SK-N-SH (cell line): ENCODE results near the gene COL17A1. TPM values are rescaled to one million over a fixed set of nuclear protein-coding genes. Genes with fewer than 3 reads are reported as not detected.

Experiments
- CTCF ChIA-PET: fragments of 300-600, 350-600 bp; formaldehyde crosslinking; extraction: SDS; loops from one replicate; lab custom pipeline; 2021; lab: Yijun Ruan, JAX
- POLR2A ChIA-PET: fragments of 350-600 bp; sonication (Branson Sonifier 250); formaldehyde crosslinking; extraction: SDS; loops from one replicate; lab custom pipeline; 2020; ENCODE audit warnings: antibody characterized with exemption, inconsistent platforms; lab: Yijun Ruan, JAX
- DNase-seq: peaks from one replicate; pipeline ENCODE4 v3.0.0; 2012
- H2AFZ ChIP-seq: fragments of 200-600 bp; sonication (generic); 2 replicates; pipeline ENCODE4 v1.8.1; 2016; ENCODE audit warnings: antibody characterized with exemption, mild to moderate bottlenecking, low read depth
- H3F3A ChIP-seq: fragments of 200-600 bp; sonication (generic); replicated peaks from 2 replicates; pipeline ENCODE3; 2016; ENCODE audit warnings: antibody characterized with exemption, mild to moderate bottlenecking; ENCODE audit not compliant: insufficient read depth
- H3K27ac ChIP-seq, 2 experiments: fragments of 200-500 bp in 1 of 2; fragments of 200-600 bp in 1 of 2; sonication (Bioruptor generic) in 1 of 2; sonication (generic), shearing (Covaris generic) in 1 of 2; 2 replicates each; pipeline versions ENCODE4 v1.5.1 to v1.6.1; 2014 to 2016; ENCODE audit warnings: low read depth in 2 of 2, inconsistent platforms in 1 of 2, low read length in 1 of 2, mild to moderate bottlenecking in 1 of 2, mixed read lengths in 1 of 2
- H3K27me3 ChIP-seq: fragments of 200-600 bp; sonication (generic), shearing (Covaris generic); 2 replicates; pipeline ENCODE4 v1.6.1; 2016; ENCODE audit warnings: mixed run types; ENCODE audit not compliant: insufficient read depth
- H3K36me3 ChIP-seq, 2 experiments: fragments of 200-500 bp in 1 of 2; fragments of 200-600 bp in 1 of 2; sonication (Bioruptor generic) in 1 of 2; sonication (generic) in 1 of 2; replicated peaks in 1 of 2; 2 replicates each; pipeline versions ENCODE3 to v1.5.1; 2014 to 2016; ENCODE audit warnings: low read length in 1 of 2, mild to moderate bottlenecking in 1 of 2; ENCODE audit not compliant: insufficient read depth in 2 of 2, control insufficient read depth in 1 of 2
- H3K4me1 ChIP-seq, 2 experiments: fragments of 200-500 bp in 1 of 2; fragments of 200-600 bp in 1 of 2; sonication (Bioruptor generic) in 1 of 2; sonication (generic), shearing (Covaris generic) in 1 of 2; 2 replicates each; pipeline versions ENCODE4 v1.5.1 to v1.6.1; 2014 to 2016; ENCODE audit warnings: low read depth in 1 of 2, low read length in 1 of 2, mixed run types in 1 of 2; ENCODE audit not compliant: insufficient read depth in 2 of 2, control insufficient read depth in 1 of 2
- H3K4me2 ChIP-seq: fragments of 200-600 bp; sonication (generic), shearing (Covaris generic); 2 replicates; pipeline ENCODE4 v1.6.1; 2017; ENCODE audit warnings: mixed run types
- H3K4me3 ChIP-seq, 2 experiments: fragments of 200-500 bp in 1 of 2; fragments of 200-600 bp in 1 of 2; sonication (Bioruptor generic) in 1 of 2; sonication (generic), shearing (Covaris generic) in 1 of 2; 2 replicates each; pipeline versions ENCODE4 v1.5.1 to v1.8.1; 2014 to 2016; ENCODE audit warnings: low read depth in 2 of 2, inconsistent platforms in 1 of 2, low read length in 1 of 2, mild to moderate bottlenecking in 1 of 2, mixed read lengths in 1 of 2, moderate library complexity in 1 of 2
- H3K79me2 ChIP-seq: fragments of 200-600 bp; sonication (generic); 2 replicates; pipeline ENCODE4 v1.8.1; 2017; ENCODE audit warnings: mild to moderate bottlenecking; ENCODE audit not compliant: insufficient read depth
- H3K9ac ChIP-seq: fragments of 200-600 bp; sonication (generic); 2 replicates; pipeline ENCODE4 v1.6.1; 2017; ENCODE audit warnings: mixed run types
- H3K9me2 ChIP-seq: fragments of 200-600 bp; sonication (generic); 2 replicates; pipeline ENCODE4 v1.6.1; 2017; ENCODE audit warnings: mixed run types
- H3K9me3 ChIP-seq: fragments of 200-600 bp; sonication (generic); 2 replicates; pipeline ENCODE4 v1.6.1; 2017; ENCODE audit warnings: mixed run types, mild to moderate bottlenecking, moderate library complexity
- H4K20me1 ChIP-seq: fragments of 200-600 bp; sonication (generic); 2 replicates; pipeline ENCODE4 v1.6.1; 2017; ENCODE audit warnings: mild to moderate bottlenecking, mixed run types; ENCODE audit not compliant: insufficient read depth
- CHD2 ChIP-seq: fragments of 150-350 bp; IDR thresholded peaks from 2 replicates; pipeline ENCODE4 v1.6.1; 2018; ENCODE audit warnings: low read length; ENCODE audit not compliant: partially characterized antibody
- EZH2phosphoT487 ChIP-seq: fragments of 200-600 bp; sonication (generic); IDR thresholded peaks from 2 replicates; pipeline ENCODE4 v1.6.1; 2017; ENCODE audit warnings: low read depth, mixed run types, mild to moderate bottlenecking, antibody characterized with exemption, moderate library complexity, borderline replicate concordance
- GABPA ChIP-seq: IDR thresholded peaks from 2 replicates; pipeline ENCODE4 v1.4.0; 2012; ENCODE audit warnings: low read depth, mild to moderate bottlenecking
- GATA2 ChIP-seq: sonication (generic); formaldehyde crosslinking; IDR thresholded peaks from 2 replicates; pipeline ENCODE4 v1.5.0; 2020; ENCODE audit warnings: mild to moderate bottlenecking, missing genetic modification reagents
- MEF2A ChIP-seq: IDR thresholded peaks from 2 replicates; pipeline ENCODE4 v1.4.0; 2012; ENCODE audit warnings: low read depth, borderline replicate concordance
- NFIC ChIP-seq: IDR thresholded peaks from 2 replicates; pipeline ENCODE4 v1.4.0; 2012; ENCODE audit warnings: borderline replicate concordance
- NRF1 ChIP-seq: IDR thresholded peaks from 2 replicates; pipeline ENCODE4 v1.6.1; 2012; ENCODE audit warnings: low read depth, mild to moderate bottlenecking, low read length
- RAD21 ChIP-seq: IDR thresholded peaks from 2 replicates; pipeline ENCODE4 v1.6.1; 2012; ENCODE audit warnings: mild to moderate bottlenecking, low read length
- RCOR1 ChIP-seq: fragments of 150-350 bp; IDR thresholded peaks from 2 replicates; pipeline ENCODE4 v1.6.1; 2017; ENCODE audit warnings: antibody characterized with exemption, low read length
- RFX5 ChIP-seq: IDR thresholded peaks from 2 replicates; pipeline ENCODE4 v1.6.1; 2012; ENCODE audit warnings: mild to moderate bottlenecking, improper control_type of control experiment, low read length
- SMC3 ChIP-seq: IDR thresholded peaks from 2 replicates; pipeline ENCODE4 v1.6.1; 2012; ENCODE audit warnings: low read depth, low read length, improper control_type of control experiment
- TEAD4 ChIP-seq: IDR thresholded peaks from 2 replicates; pipeline ENCODE4 v1.4.0; 2012; ENCODE audit warnings: mild to moderate bottlenecking, borderline replicate concordance; ENCODE audit not compliant: insufficient read depth
- whole genome bisulfite sequencing: methylation state at CpG from one replicate; pipeline ENCODE4 v1.1.6; 2017; ENCODE audit warnings: low lambda C conversion rate; 5-methylcytosine and 5-hydroxymethylcytosine counted together
- polyA plus RNA-seq, 3 experiments: library from polyadenylated mRNA; depleted of rRNA; stranded (reverse); fragments of >200 nt; gene quantifications; 2 replicates each; pipeline ENCODE4 v1.2.3, GENCODE V29; 2012
- TF ChIP-seq, protein P1 (sequence below): IDR thresholded peaks from 2 replicates; pipeline ENCODE4 v1.4.0; 2012; ENCODE audit warnings: low read depth, borderline replicate concordance
- TF ChIP-seq, protein P2 (sequence below): IDR thresholded peaks from 2 replicates; pipeline ENCODE4 v1.4.0; 2012; ENCODE audit warnings: low read depth
- TF ChIP-seq, protein P3 (sequence below): IDR thresholded peaks from 2 replicates; pipeline ENCODE4 v1.6.1; 2012; ENCODE audit warnings: mild to moderate bottlenecking, low read depth, low read length, moderate library complexity
- TF ChIP-seq, protein P4 (sequence below): IDR thresholded peaks from 2 replicates; pipeline ENCODE4 v1.4.0; 2012; ENCODE audit warnings: low read depth, borderline replicate concordance

COL17A1 gene
- polyA plus RNA-seq, 1 of the 3 experiments (the other 2 are of a cell fraction) = 0.12 TPM

DNA sequence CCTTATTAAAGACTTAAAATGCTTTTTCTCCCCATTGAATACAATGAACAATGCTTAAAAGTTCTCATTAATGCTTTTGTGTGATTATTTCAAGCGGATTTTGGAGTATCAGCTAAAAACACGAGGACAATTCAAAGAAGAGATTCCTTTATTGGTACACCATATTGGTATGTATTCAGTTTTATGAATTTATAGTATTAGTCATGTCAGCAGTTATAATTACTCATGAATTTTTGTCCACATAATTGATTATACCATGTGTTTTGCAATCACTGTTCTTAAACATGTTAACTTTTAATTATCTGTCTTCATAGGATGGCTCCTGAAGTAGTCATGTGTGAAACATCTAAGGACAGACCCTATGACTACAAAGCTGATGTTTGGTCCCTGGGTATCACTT is 86.9 kb downstream of the COL17A1 start (continued):
- TF ChIP-seq, protein P1, sequence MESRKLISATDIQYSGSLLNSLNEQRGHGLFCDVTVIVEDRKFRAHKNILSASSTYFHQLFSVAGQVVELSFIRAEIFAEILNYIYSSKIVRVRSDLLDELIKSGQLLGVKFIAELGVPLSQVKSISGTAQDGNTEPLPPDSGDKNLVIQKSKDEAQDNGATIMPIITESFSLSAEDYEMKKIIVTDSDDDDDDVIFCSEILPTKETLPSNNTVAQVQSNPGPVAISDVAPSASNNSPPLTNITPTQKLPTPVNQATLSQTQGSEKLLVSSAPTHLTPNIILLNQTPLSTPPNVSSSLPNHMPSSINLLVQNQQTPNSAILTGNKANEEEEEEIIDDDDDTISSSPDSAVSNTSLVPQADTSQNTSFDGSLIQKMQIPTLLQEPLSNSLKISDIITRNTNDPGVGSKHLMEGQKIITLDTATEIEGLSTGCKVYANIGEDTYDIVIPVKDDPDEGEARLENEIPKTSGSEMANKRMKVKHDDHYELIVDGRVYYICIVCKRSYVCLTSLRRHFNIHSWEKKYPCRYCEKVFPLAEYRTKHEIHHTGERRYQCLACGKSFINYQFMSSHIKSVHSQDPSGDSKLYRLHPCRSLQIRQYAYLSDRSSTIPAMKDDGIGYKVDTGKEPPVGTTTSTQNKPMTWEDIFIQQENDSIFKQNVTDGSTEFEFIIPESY = no peak
- TF ChIP-seq NFIC (no peak), GATA2 (CRISPR knock-in tag) (no peak), GABPA (no peak), RCOR1 (no peak)
- TF ChIP-seq, protein P2, sequence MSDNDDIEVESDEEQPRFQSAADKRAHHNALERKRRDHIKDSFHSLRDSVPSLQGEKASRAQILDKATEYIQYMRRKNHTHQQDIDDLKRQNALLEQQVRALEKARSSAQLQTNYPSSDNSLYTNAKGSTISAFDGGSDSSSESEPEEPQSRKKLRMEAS = no peak

DNA sequence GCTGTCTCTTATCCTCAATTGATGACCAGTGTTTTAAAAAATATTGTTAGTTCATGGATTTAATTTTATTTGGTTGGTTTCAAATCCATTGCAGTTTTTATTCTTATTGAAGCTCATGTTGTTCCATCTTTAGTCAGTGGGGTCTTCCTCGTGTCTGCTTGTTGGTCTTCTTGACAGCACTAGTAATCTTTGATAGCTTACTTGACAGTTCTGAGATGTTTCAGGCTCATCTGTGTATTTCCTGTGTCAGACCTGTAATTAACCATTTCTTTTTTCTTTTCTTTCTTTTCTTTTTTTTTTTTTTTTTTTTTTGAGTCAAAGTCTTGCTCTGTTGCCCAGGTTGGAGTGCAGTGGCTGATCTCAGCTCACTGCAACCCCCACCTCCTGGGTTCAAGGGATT is 90.5 kb downstream of the COL17A1 start:
- TF ChIP-seq CHD2 = no peak
- TF ChIP-seq, protein P3, sequence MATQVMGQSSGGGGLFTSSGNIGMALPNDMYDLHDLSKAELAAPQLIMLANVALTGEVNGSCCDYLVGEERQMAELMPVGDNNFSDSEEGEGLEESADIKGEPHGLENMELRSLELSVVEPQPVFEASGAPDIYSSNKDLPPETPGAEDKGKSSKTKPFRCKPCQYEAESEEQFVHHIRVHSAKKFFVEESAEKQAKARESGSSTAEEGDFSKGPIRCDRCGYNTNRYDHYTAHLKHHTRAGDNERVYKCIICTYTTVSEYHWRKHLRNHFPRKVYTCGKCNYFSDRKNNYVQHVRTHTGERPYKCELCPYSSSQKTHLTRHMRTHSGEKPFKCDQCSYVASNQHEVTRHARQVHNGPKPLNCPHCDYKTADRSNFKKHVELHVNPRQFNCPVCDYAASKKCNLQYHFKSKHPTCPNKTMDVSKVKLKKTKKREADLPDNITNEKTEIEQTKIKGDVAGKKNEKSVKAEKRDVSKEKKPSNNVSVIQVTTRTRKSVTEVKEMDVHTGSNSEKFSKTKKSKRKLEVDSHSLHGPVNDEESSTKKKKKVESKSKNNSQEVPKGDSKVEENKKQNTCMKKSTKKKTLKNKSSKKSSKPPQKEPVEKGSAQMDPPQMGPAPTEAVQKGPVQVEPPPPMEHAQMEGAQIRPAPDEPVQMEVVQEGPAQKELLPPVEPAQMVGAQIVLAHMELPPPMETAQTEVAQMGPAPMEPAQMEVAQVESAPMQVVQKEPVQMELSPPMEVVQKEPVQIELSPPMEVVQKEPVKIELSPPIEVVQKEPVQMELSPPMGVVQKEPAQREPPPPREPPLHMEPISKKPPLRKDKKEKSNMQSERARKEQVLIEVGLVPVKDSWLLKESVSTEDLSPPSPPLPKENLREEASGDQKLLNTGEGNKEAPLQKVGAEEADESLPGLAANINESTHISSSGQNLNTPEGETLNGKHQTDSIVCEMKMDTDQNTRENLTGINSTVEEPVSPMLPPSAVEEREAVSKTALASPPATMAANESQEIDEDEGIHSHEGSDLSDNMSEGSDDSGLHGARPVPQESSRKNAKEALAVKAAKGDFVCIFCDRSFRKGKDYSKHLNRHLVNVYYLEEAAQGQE = no peak
- no peak for TF ChIP-seq NFIC
- TF ChIP-seq EZH2phosphoT487 = no peak
- no peak for TF ChIP-seq SMC3
- TF ChIP-seq, protein P2 = no peak
- no peak for TF ChIP-seq RFX5
- no peak for TF ChIP-seq TEAD4
- TF ChIP-seq RCOR1 = no peak
- TF ChIP-seq MEF2A = no peak
- TF ChIP-seq, protein P1 = no peak
- no peak for TF ChIP-seq GATA2 (CRISPR knock-in tag)
- TF ChIP-seq RAD21 = no peak
- TF ChIP-seq, protein P4, sequence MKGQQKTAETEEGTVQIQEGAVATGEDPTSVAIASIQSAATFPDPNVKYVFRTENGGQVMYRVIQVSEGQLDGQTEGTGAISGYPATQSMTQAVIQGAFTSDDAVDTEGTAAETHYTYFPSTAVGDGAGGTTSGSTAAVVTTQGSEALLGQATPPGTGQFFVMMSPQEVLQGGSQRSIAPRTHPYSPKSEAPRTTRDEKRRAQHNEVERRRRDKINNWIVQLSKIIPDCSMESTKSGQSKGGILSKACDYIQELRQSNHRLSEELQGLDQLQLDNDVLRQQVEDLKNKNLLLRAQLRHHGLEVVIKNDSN = no peak
- no peak for TF ChIP-seq NRF1
- Histone ChIP-seq H3K27ac (no peak overlapping the region), H3K4me2 (no peak overlapping the region), H3F3A (no peaks in the 10 kb centered on the region), H3K79me2 (peaks cover 22% of the 10 kb centered on the region), H3K9me3 (no peaks in the 10 kb centered on the region), H3K27me3 (no peaks in the 10 kb centered on the region), H3K4me3 (no peak overlapping the region), H2AFZ (no peak overlapping the region), H3K9ac (no peak overlapping the region), H3K9me2 (no peaks in the 10 kb centered on the region), H3K36me3 (peaks cover 45 to 70% of the 10 kb centered on the region in 2 experiments), H3K4me1 (no peaks in the 10 kb centered on the region; a peak in 1 of 4 replicates), H4K20me1 (no peaks in the 10 kb centered on the region)
- POLR2A ChIA-PET = no interaction called here
- no peak for DNase-seq
- WGBS = 86% methylated on average over 1 of the region's 1 CpG
- CTCF ChIA-PET = no interaction called here
